ENCODE results near the gene SAMMSON. TPM values are rescaled to one million over a fixed set of nuclear protein-coding genes. Genes with fewer than 3 reads are reported as not detected.

SAMMSON gene
- total and polyA plus RNA-seq, 11 donors, result not detected

DNA sequence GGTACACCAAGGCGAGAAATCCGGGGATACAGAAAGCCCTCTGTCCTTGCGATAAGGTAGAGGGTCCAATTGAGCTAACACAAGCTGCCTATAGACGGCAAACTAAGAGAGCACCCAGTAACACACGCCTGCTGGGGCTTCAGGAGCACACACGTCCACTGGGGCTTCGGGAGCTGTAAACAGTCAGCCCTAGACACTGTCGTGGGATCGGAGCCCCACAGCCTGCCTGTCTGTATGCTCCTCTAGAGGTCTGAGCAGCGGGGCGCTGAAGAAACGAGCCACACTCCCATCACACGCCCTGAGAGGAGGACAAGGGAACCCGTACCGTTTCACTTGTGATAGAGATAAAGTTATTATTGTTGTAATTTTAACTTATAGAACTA is 486 bp downstream of the SAMMSON start:
- Histone ChIP-seq H3K36me3 (no peaks in the 10 kb centered on the region), H3K4me1 (no peaks in the 10 kb centered on the region), H3K27ac (peak overlapping the region in 1 of 12 donors; percentile 64), H3K9me3 (peaks cover 0 to 9% (median 0%) of the 10 kb centered on the region in 12 donors), H3K4me3 (no peak overlapping the region), H3K27me3 (no peaks in the 10 kb centered on the region)
- TF ChIP-seq, protein P1, sequence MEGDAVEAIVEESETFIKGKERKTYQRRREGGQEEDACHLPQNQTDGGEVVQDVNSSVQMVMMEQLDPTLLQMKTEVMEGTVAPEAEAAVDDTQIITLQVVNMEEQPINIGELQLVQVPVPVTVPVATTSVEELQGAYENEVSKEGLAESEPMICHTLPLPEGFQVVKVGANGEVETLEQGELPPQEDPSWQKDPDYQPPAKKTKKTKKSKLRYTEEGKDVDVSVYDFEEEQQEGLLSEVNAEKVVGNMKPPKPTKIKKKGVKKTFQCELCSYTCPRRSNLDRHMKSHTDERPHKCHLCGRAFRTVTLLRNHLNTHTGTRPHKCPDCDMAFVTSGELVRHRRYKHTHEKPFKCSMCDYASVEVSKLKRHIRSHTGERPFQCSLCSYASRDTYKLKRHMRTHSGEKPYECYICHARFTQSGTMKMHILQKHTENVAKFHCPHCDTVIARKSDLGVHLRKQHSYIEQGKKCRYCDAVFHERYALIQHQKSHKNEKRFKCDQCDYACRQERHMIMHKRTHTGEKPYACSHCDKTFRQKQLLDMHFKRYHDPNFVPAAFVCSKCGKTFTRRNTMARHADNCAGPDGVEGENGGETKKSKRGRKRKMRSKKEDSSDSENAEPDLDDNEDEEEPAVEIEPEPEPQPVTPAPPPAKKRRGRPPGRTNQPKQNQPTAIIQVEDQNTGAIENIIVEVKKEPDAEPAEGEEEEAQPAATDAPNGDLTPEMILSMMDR (IDR thresholded peaks at IDR 0.05), result no peak
- no peak for TF ChIP-seq POLR2A (IDR thresholded peaks at IDR 0.05)
- ATAC-seq (no peak), DNase-seq (no peak)
- intact Hi-C loops (cut with DNase I), result no loop called here
- 74 to 88% (median 84%) methylated on average over 14 to 15 of the region's 15 CpGs for WGBS, 4 donors

GRCh38 chr3:70000563-70001081 is 1.1 kb downstream of the SAMMSON start:
- Histone ChIP-seq H3K36me3 (no peaks in the 10 kb centered on the region), H3K4me1 (no peaks in the 10 kb centered on the region), H3K9me3 (peaks cover 0 to 9% (median 0%) of the 10 kb centered on the region in 12 donors), H3K27me3 (no peaks in the 10 kb centered on the region), H3K27ac (no peak overlapping the region), H3K4me3 (no peak overlapping the region)
- no peak for DNase-seq
- intact Hi-C loops (cut with DNase I), result no loop called here
- ATAC-seq, result no peak
- WGBS, 4 donors, result 51 to 64% (median 56%) methylated on average over 4 of the region's 4 CpGs
- TF ChIP-seq, protein P1 (IDR thresholded peaks at IDR 0.05), result no peak
- no peak for TF ChIP-seq POLR2A (IDR thresholded peaks at IDR 0.05)

GRCh38 chr3:70003119-70003518 is 3.6 kb downstream of the SAMMSON start:
- Histone ChIP-seq H3K36me3 (no peaks in the 10 kb centered on the region), H3K27ac (no peak overlapping the region), H3K4me1 (no peaks in the 10 kb centered on the region), H3K27me3 (no peaks in the 10 kb centered on the region), H3K4me3 (no peak overlapping the region), H3K9me3 (peaks cover 0 to 12% (median 0%) of the 10 kb centered on the region in 12 donors)
- intact Hi-C loops (cut with DNase I), result no loop called here
- ATAC-seq (no peak), DNase-seq (no peak)
- no peak for TF ChIP-seq POLR2A (IDR thresholded peaks at IDR 0.05)
- TF ChIP-seq, protein P1 (IDR thresholded peaks at IDR 0.05), result no peak

DNA sequence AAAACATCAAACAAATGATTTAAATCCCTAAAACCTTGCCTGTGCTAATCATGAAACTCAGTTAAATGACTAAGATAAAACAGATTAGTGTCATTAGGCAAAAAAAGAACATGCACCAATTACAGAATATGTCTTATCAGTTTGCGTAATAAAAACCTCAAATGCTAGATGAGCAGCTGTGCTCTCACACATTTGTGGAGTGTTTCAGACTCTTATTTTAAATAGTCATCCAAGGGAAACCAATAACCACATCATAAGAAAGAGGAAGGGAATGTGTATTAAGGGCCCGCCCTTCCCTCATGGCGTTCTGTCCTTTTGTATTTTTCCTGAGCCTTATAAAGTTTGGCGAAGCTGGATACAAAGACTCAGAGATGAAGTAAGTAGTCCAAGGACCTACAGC is 6.6 kb downstream of the SAMMSON start:
- no peaks in the 10 kb centered on the region for H3K4me1 ChIP-seq
- intact Hi-C loops (cut with DNase I), result no loop called here
- ATAC-seq (no peak), DNase-seq (no peak)
- no peaks in the 10 kb centered on the region for H3K36me3 ChIP-seq
- no peak overlapping the region for H3K27ac ChIP-seq
- H3K27me3 ChIP-seq, result no peaks in the 10 kb centered on the region
- 82 to 92% (median 87%) methylated on average over 4 of the region's 4 CpGs for WGBS, 4 donors
- peaks cover 0 to 12% (median 0%) of the 10 kb centered on the region in 12 donors for H3K9me3 ChIP-seq
- H3K4me3 ChIP-seq, result no peak overlapping the region
- TF ChIP-seq POLR2A (IDR thresholded peaks at IDR 0.05), result no peak
- TF ChIP-seq, protein P1 (IDR thresholded peaks at IDR 0.05), result no peak
